Sigmoid colon (tissue), 4 donors: Measurements from ENCODE around the gene FGF14.

Experiments
- CTCF ChIP-seq, 4 experiments: fragments of 450-650 bp in 3 of 4; fragments of 200-600 bp in 1 of 4; IDR thresholded peaks; one replicate each; pipeline ENCODE4 v1.5.1; 2016 to 2019; ENCODE audit warnings: antibody characterized with exemption in 4 of 4, mild to moderate bottlenecking in 3 of 4, moderate library complexity in 2 of 4
- POLR2A ChIP-seq, 2 donors: fragments of 450-650 bp; IDR thresholded peaks; one replicate each; pipeline ENCODE4 v1.6.1; 2016; ENCODE audit warnings: antibody characterized with exemption in 2 of 2, mild to moderate bottlenecking in 2 of 2, moderate library complexity in 2 of 2
- POLR2AphosphoS5 ChIP-seq, 4 donors: sonication (generic); formaldehyde crosslinking; IDR thresholded peaks; one replicate each; pipeline ENCODE4 v1.6.1; 2017; ENCODE audit warnings: antibody characterized with exemption in 4 of 4

- TF ChIP-seq CTCF (IDR thresholded peaks at IDR 0.05) = no peak
- TF ChIP-seq POLR2A (IDR thresholded peaks at IDR 0.05) = no peak
- no peak for TF ChIP-seq POLR2AphosphoS5 (IDR thresholded peaks at IDR 0.05)
Observed at GRCh38 chr13:101681834-101682233, 720.0 kb downstream of the FGF14 start.
